Body of pancreas (tissue), 4 donors: ENCODE measurements around the gene LGI2.

ENCODE experiments used
- CTCF ChIP-seq, 7 experiments: fragments of 450-650 bp in 4 of 7; fragments of 200-600 bp in 3 of 7; sonication (generic) in 3 of 7; IDR thresholded peaks; one replicate each; pipeline ENCODE4 v1.5.1; 2016 to 2019; ENCODE audit warnings: antibody characterized with exemption in 7 of 7
- POLR2A ChIP-seq, 3 donors: fragments of 450-650 bp; IDR thresholded peaks; one replicate each; pipeline ENCODE4 v1.6.1; 2016; ENCODE audit warnings: antibody characterized with exemption in 3 of 3, mild to moderate bottlenecking in 2 of 3

GRCh38 chr4:25020236-25020635 is 10.5 kb downstream of the LGI2 start:
- TF ChIP-seq CTCF (IDR thresholded peaks at IDR 0.05) (no peak), POLR2A (IDR thresholded peaks at IDR 0.05) (no peak)
